ENCODE data around the gene YPEL2.

GRCh38 chr17:59440757-59441463 is 109.5 kb downstream of the YPEL2 start:
- peak; percentile 86 for TF ChIP-seq CTCF (IDR thresholded peaks at IDR 0.05; ENCODE audit: low read depth, low read length, poor library complexity, severe bottlenecking)
- TF ChIP-seq EZH2phosphoT487 (IDR thresholded peaks at IDR 0.05; ENCODE audit: borderline replicate concordance, low read length): no peak
